Activated effector memory CD4-positive, alpha-beta T cell treated with Interleukin-2 at 50 U/mL for 16 hours (primary cell): ENCODE measurements around the gene PROSER2.

Source experiments
- DNase-seq: peaks from one replicate; pipeline ENCODE4 v3.0.0-alpha.2; 2020

The PROSER2 gene

GRCh38 chr10:11805792-11806191, 17.4 kb upstream of the PROSER2 start:
- no peak for DNase-seq

GRCh38 chr10:11806706-11807105, 16.4 kb upstream of the PROSER2 start:
- DNase-seq: no peak

GRCh38 chr10:11808808-11809207, 14.3 kb upstream of the PROSER2 start:
- no peak for DNase-seq

GRCh38 chr10:11810313-11810766, 12.8 kb upstream of the PROSER2 start:
- no peak for DNase-seq

GRCh38 chr10:11810973-11811372, 12.2 kb upstream of the PROSER2 start:
- no peak for DNase-seq

- DNase-seq: no peak
Observed at GRCh38 chr10:11813177-11813576, 10.0 kb upstream of the PROSER2 start.

GRCh38 chr10:11813855-11814567, 9.1 kb upstream of the PROSER2 start:
- DNase-seq: no peak

- DNase-seq: no peak
Observed at GRCh38 chr10:11819027-11819426, 4.1 kb upstream of the PROSER2 start.

GRCh38 chr10:11822026-11822756, 965 bp upstream of the PROSER2 start:
- DNase-seq: no peak

GRCh38 chr10:11822809-11823121, 391 bp upstream of the PROSER2 start:
- no peak for DNase-seq

GRCh38 chr10:11823989-11824346, 812 bp downstream of the PROSER2 start:
- no peak for DNase-seq

GRCh38 chr10:11824376-11824775, 1.2 kb downstream of the PROSER2 start:
- no peak for DNase-seq

GRCh38 chr10:11824825-11825224, 1.7 kb downstream of the PROSER2 start:
- no peak for DNase-seq

GRCh38 chr10:11825796-11826414, 2.7 kb downstream of the PROSER2 start:
- no peak for DNase-seq

GRCh38 chr10:11827006-11827405, 3.9 kb downstream of the PROSER2 start:
- DNase-seq: no peak

- no peak for DNase-seq
Observed at GRCh38 chr10:11827414-11827813, 4.3 kb downstream of the PROSER2 start.

- no peak for DNase-seq
Observed at GRCh38 chr10:11828682-11829284, 5.6 kb downstream of the PROSER2 start.

- DNase-seq: no peak
Observed at GRCh38 chr10:11830836-11831519, 7.8 kb downstream of the PROSER2 start.

- DNase-seq: no peak
Observed at GRCh38 chr10:11831520-11831951, 8.4 kb downstream of the PROSER2 start.

- DNase-seq: no peak
Observed at GRCh38 chr10:11832042-11832441, 8.9 kb downstream of the PROSER2 start.

GRCh38 chr10:11835061-11835460, 11.9 kb downstream of the PROSER2 start:
- no peak for DNase-seq

GRCh38 chr10:11835704-11836103, 12.5 kb downstream of the PROSER2 start:
- no peak for DNase-seq
